Stimulated activated CD4-positive, alpha-beta T cell treated with anti-CD3 and anti-CD28 coated beads, TNF-alpha, amount 100 ng/mL, for 24 hours (primary cell): ENCODE measurements around the gene ADH4.
"Not testable (repeated sequence)": the region's sequence is repeated elsewhere in the genome, so short reads cannot be mapped to it uniquely, and the experiment has no call there.

Source experiments
- DNase-seq, 3 experiments: peaks; one replicate each; pipeline ENCODE4 v3.0.0-alpha.2; 2020; ENCODE audit warnings: low read depth in 3 of 3

Gene ADH4

GRCh38 chr4:99144070-99144469 is at the start of gene ADH4:
ADH4 (minus strand) TSS chr4:99144297; CDS start chr4:99144222, 75 bp downstream.
- no peak for DNase-seq

- no peak for DNase-seq
Measured at GRCh38 chr4:99190336-99190735, 46.2 kb upstream of the ADH4 start.

GRCh38 chr4:99189900-99190299 is 45.8 kb upstream of the ADH4 start:
- not testable (repeated sequence) for DNase-seq

GRCh38 chr4:99186029-99186428 is 41.9 kb upstream of the ADH4 start:
- no peak for DNase-seq

GRCh38 chr4:99185581-99185980 is 41.5 kb upstream of the ADH4 start:
- no peak for DNase-seq

GRCh38 chr4:99180382-99181070 is 36.4 kb upstream of the ADH4 start:
- no peak for DNase-seq

- no peak for DNase-seq
Measured at GRCh38 chr4:99179626-99180025, 35.5 kb upstream of the ADH4 start.

- no peak for DNase-seq
Measured at GRCh38 chr4:99179178-99179577, 35.1 kb upstream of the ADH4 start.

- no peak for DNase-seq
Measured at GRCh38 chr4:99166544-99166943, 22.4 kb upstream of the ADH4 start.

- DNase-seq = no peak
Measured at GRCh38 chr4:99165978-99166377, 21.9 kb upstream of the ADH4 start.

GRCh38 chr4:99161373-99162099 is 17.4 kb upstream of the ADH4 start:
- DNase-seq = no peak

- DNase-seq = no peak
Measured at GRCh38 chr4:99159699-99160098, 15.6 kb upstream of the ADH4 start.

GRCh38 chr4:99157478-99157935 is 13.4 kb upstream of the ADH4 start:
- DNase-seq = no peak

- no peak for DNase-seq
Measured at GRCh38 chr4:99156992-99157391, 12.9 kb upstream of the ADH4 start.

GRCh38 chr4:99154658-99155342 is 10.7 kb upstream of the ADH4 start:
- DNase-seq = no peak

- DNase-seq = no peak
Measured at GRCh38 chr4:99151995-99152394, 7.9 kb upstream of the ADH4 start.

GRCh38 chr4:99151452-99151851 is 7.4 kb upstream of the ADH4 start:
- DNase-seq = no peak

GRCh38 chr4:99149426-99150019 is 5.4 kb upstream of the ADH4 start:
- DNase-seq = no peak

- DNase-seq = no peak
Measured at GRCh38 chr4:99148550-99148949, 4.5 kb upstream of the ADH4 start.

- DNase-seq = no peak
Measured at GRCh38 chr4:99144587-99144986, 490 bp upstream of the ADH4 start.

- DNase-seq = no peak
Measured at GRCh38 chr4:99136329-99136728, 7.8 kb downstream of the ADH4 start.

GRCh38 chr4:99135541-99136162 is 8.4 kb downstream of the ADH4 start:
- DNase-seq = no peak
